Measurements from ENCODE around the gene U2SURP. TPM values are rescaled to one million over a fixed set of nuclear protein-coding genes. Genes with fewer than 3 reads are reported as not detected.

Gene U2SURP
- total RNA-seq, 6 donors from 2014 or later = 47.4 to 126 (median 58.6) TPM

DNA sequence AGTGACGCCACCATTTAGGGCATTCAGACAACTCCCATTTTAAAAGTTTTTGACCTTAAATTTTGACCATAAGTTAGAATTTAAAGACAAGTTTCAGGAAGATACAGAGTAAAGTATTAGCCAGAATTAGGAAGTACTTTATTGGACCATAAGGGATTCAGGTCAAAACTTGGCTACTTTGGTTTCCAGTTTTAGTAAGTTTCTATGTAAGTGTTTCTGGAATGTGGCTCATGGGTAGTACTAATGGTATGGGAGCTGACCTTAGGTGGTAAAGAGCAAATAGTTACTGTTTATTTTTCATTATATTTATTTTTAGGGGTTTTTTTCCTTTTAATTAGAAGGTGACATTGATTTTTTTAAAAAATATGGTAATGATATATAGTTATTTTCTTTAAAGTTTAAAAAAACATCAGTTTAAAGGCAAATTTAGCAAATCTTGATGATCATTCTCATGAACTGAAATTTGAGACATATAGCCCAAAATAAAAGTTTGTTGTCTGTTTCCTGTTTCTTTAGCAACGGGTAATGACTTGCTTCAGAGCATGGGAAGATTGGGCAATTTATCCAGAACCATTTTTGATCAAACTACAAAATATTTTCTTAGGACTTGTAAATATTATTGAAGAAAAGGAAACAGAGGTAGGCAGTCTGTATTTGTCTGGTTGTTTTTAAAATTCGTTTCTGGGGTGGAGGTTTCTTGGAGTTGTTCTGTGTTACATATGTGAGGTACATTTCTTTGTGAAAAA is 34.3 kb downstream of the U2SURP start:
- ATAC-seq (ENCODE audit: low FRiP score in 2 of 2) = no peak
- WGBS, 2 donors = 69 to 80% methylated on average over 3 of the region's 3 CpGs
- H3K27ac ChIP-seq = no peak overlapping the region

DNA sequence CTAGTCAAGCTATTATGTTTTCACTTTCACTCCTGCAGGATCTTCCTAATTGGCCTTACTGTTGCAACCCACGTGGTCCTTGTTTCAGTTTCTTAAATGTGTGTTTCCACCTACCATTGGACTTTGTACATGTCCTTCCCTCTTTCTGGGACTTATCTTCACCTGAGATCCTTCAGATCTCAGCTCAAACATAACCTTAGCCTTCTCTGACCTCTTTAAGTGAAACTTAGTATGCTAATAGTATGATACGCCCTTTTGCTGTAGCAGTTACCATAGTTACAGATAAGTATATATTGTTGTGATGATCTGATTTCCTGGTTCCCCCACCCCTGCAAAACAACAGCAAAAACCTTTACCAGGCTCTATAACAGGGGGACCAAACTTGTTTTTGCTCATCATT is 35.2 kb downstream of the U2SURP start:
- WGBS, 2 donors = 60% methylated on average over 2 of the region's 2 CpGs
- peaks cover 0 to 5% (median 2%) of the 10 kb centered on the region in 4 donors for H3K4me1 ChIP-seq
- H3K27me3 ChIP-seq = no peaks in the 10 kb centered on the region
- peaks cover 8 to 72% (median 27%) of the 10 kb centered on the region in 4 donors for H3K36me3 ChIP-seq
- DNase-seq (no peak), ATAC-seq (ENCODE audit: low FRiP score in 2 of 2) (no peak)
- H3K9me3 ChIP-seq = no peaks in the 10 kb centered on the region
- TF ChIP-seq, protein P1, sequence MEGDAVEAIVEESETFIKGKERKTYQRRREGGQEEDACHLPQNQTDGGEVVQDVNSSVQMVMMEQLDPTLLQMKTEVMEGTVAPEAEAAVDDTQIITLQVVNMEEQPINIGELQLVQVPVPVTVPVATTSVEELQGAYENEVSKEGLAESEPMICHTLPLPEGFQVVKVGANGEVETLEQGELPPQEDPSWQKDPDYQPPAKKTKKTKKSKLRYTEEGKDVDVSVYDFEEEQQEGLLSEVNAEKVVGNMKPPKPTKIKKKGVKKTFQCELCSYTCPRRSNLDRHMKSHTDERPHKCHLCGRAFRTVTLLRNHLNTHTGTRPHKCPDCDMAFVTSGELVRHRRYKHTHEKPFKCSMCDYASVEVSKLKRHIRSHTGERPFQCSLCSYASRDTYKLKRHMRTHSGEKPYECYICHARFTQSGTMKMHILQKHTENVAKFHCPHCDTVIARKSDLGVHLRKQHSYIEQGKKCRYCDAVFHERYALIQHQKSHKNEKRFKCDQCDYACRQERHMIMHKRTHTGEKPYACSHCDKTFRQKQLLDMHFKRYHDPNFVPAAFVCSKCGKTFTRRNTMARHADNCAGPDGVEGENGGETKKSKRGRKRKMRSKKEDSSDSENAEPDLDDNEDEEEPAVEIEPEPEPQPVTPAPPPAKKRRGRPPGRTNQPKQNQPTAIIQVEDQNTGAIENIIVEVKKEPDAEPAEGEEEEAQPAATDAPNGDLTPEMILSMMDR (IDR thresholded peaks at IDR 0.05) = no peak
- TF ChIP-seq POLR2AphosphoS5 (IDR thresholded peaks at IDR 0.05) (no peak), POLR2A (IDR thresholded peaks at IDR 0.05) (no peak)
- no peak overlapping the region for H3K4me3 ChIP-seq
- H3K27ac ChIP-seq = no peak overlapping the region

More for the DNA sequence above, 34.3 kb downstream of the U2SURP start:
- Histone ChIP-seq H3K36me3 (peaks cover 11 to 80% (median 30%) of the 10 kb centered on the region in 4 donors), H3K4me3 (no peak overlapping the region), H3K27me3 (no peaks in the 10 kb centered on the region), H3K9me3 (no peaks in the 10 kb centered on the region), H3K4me1 (peaks cover 0 to 5% (median 2%) of the 10 kb centered on the region in 4 donors)
- TF ChIP-seq EP300 (IDR thresholded peaks at IDR 0.05) = no peak
- TF ChIP-seq POLR2A (IDR thresholded peaks at IDR 0.05) = no peak
- TF ChIP-seq POLR2AphosphoS5 (IDR thresholded peaks at IDR 0.05) = no peak
- TF ChIP-seq, protein P1 (IDR thresholded peaks at IDR 0.05) = no peak
- DNase-seq = no peak

DNA sequence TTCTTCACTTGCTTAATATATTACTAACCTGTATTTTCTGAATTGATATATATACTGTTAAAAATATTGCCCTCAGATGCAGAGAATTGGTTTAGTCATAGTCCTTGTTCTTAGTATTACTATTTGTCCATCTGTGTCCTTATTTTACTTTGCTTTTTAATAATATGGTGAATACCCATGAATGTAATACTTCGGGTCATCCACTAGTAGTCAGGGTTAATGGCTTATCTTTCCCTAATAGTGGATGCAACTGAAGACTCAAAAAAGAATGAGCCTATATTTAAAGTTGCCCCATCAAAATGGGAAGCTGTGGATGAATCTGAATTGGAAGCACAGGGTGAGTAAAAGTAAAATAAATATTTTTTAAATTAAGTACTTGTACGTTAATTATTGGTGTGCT is 36.5 kb downstream of the U2SURP start:
- H3K27ac ChIP-seq = no peak overlapping the region
- no peak overlapping the region for H3K4me3 ChIP-seq
- peaks cover 6 to 66% (median 21%) of the 10 kb centered on the region in 4 donors for H3K36me3 ChIP-seq
- 91 to 92% methylated on average over 2 of the region's 2 CpGs for WGBS, 2 donors
- H3K9me3 ChIP-seq = no peaks in the 10 kb centered on the region
- no peak for DNase-seq
- no peaks in the 10 kb centered on the region for H3K27me3 ChIP-seq
- no peak for ATAC-seq (ENCODE audit: low FRiP score in 2 of 2)
- peaks cover 0 to 5% (median 2%) of the 10 kb centered on the region in 4 donors for H3K4me1 ChIP-seq
- TF ChIP-seq POLR2AphosphoS5 (IDR thresholded peaks at IDR 0.05) (no peak), POLR2A (IDR thresholded peaks at IDR 0.05) (no peak), EP300 (IDR thresholded peaks at IDR 0.05) (no peak)
- TF ChIP-seq, protein P1 (IDR thresholded peaks at IDR 0.05) = no peak

DNA sequence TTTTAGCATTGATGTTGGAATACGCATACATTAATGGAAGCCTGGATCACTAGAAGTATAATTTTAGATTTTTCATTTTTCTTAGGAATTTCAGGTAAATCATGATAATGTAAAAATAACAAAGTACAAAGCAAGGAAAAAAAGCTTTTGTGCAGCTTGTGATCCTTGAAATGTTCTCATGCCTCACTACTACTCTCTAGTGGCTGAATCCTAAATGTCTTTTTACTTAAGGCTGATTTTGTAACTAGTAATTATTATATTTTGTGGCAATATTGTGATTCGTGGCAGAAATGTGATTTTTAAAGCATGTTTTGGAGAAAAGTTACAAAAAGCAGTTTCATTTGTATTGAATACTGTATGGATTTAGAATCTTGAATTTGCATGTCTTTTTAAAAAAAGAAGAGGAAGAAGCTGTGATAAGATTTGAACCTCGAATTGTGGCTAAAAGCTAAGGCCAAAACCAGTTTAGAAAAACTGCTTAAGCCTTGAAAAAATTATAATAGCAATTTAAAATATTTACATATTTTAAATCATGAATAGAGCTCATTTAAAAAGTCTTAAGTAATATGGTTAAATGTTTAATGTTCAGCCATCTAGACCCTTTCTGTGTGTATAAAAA is 39.0 kb downstream of the U2SURP start:
- TF ChIP-seq POLR2A (IDR thresholded peaks at IDR 0.05) = no peak
- TF ChIP-seq, protein P1 (IDR thresholded peaks at IDR 0.05) = peak in 2 of 6 experiments; percentile 10 to 21
- Histone ChIP-seq H3K27ac (peak overlapping the region in 1 of 4 donors; percentile 22), H3K36me3 (peaks cover 5 to 75% (median 31%) of the 10 kb centered on the region in 4 donors), H3K9me3 (no peaks in the 10 kb centered on the region), H3K4me3 (no peak overlapping the region), H3K27me3 (no peaks in the 10 kb centered on the region), H3K4me1 (peaks cover 0 to 4% (median 2%) of the 10 kb centered on the region in 4 donors)
- ATAC-seq (ENCODE audit: low FRiP score in 2 of 2) (no peak), DNase-seq (no peak)
- 79 to 83% methylated on average over 3 of the region's 3 CpGs for WGBS, 2 donors

Data from upper lobe of left lung (tissue), 6 donors.